ENCODE results near the gene OTULIN.

DNA sequence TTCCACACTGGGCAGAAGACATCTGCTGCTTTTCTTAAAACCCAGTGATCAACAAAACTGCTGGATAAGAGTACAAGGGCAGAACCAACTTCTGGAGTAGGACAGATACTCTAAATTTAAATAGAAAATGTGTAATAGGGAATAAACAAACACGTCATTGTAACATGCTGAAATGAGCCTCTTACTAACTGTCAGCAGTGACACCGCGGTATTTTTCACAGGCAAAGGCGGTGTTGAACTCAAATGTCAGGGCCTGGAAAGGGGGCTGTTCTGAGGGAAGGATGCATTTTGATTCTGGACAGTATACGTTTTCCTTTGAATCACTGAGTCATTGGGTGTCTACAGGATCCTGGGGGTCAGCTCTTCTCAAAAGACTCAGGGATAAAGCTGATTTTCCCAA is 73.5 kb downstream of the OTULIN start:
- TF ChIP-seq SMC3 (IDR thresholded peaks at IDR 0.05; ENCODE audit: low read depth, low read length): no peak
- no peak for TF ChIP-seq MEF2A (IDR thresholded peaks at IDR 0.05; ENCODE audit: borderline replicate concordance, low read depth)
- TF ChIP-seq, protein P1, sequence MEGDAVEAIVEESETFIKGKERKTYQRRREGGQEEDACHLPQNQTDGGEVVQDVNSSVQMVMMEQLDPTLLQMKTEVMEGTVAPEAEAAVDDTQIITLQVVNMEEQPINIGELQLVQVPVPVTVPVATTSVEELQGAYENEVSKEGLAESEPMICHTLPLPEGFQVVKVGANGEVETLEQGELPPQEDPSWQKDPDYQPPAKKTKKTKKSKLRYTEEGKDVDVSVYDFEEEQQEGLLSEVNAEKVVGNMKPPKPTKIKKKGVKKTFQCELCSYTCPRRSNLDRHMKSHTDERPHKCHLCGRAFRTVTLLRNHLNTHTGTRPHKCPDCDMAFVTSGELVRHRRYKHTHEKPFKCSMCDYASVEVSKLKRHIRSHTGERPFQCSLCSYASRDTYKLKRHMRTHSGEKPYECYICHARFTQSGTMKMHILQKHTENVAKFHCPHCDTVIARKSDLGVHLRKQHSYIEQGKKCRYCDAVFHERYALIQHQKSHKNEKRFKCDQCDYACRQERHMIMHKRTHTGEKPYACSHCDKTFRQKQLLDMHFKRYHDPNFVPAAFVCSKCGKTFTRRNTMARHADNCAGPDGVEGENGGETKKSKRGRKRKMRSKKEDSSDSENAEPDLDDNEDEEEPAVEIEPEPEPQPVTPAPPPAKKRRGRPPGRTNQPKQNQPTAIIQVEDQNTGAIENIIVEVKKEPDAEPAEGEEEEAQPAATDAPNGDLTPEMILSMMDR (IDR thresholded peaks at IDR 0.05): no peak
- TF ChIP-seq MXI1 (IDR thresholded peaks at IDR 0.05; ENCODE audit: low read depth, low read length): no peak
- TF ChIP-seq, protein P2, sequence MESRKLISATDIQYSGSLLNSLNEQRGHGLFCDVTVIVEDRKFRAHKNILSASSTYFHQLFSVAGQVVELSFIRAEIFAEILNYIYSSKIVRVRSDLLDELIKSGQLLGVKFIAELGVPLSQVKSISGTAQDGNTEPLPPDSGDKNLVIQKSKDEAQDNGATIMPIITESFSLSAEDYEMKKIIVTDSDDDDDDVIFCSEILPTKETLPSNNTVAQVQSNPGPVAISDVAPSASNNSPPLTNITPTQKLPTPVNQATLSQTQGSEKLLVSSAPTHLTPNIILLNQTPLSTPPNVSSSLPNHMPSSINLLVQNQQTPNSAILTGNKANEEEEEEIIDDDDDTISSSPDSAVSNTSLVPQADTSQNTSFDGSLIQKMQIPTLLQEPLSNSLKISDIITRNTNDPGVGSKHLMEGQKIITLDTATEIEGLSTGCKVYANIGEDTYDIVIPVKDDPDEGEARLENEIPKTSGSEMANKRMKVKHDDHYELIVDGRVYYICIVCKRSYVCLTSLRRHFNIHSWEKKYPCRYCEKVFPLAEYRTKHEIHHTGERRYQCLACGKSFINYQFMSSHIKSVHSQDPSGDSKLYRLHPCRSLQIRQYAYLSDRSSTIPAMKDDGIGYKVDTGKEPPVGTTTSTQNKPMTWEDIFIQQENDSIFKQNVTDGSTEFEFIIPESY (IDR thresholded peaks at IDR 0.05; ENCODE audit: borderline replicate concordance, low read depth): no peak
- TF ChIP-seq GABPA (IDR thresholded peaks at IDR 0.05; ENCODE audit: low read depth): no peak
- no peak for TF ChIP-seq RFX5 (IDR thresholded peaks at IDR 0.05; ENCODE audit: low read length)
- TF ChIP-seq RCOR1 (IDR thresholded peaks at IDR 0.05; ENCODE audit: low read length): no peak
- TF ChIP-seq FOSL2 (IDR thresholded peaks at IDR 0.05; ENCODE audit: borderline replicate concordance, low read depth): no peak
- no peak for TF ChIP-seq YY1 (IDR thresholded peaks at IDR 0.05; ENCODE audit: low read depth)
- TF ChIP-seq, protein P3, sequence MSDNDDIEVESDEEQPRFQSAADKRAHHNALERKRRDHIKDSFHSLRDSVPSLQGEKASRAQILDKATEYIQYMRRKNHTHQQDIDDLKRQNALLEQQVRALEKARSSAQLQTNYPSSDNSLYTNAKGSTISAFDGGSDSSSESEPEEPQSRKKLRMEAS (IDR thresholded peaks at IDR 0.05; ENCODE audit: low read depth): no peak
- TF ChIP-seq EP300 (IDR thresholded peaks at IDR 0.05; ENCODE audit: borderline replicate concordance in 1 of 2, low read depth in 1 of 2, low read length in 1 of 2): no peak
- TF ChIP-seq, protein P4, sequence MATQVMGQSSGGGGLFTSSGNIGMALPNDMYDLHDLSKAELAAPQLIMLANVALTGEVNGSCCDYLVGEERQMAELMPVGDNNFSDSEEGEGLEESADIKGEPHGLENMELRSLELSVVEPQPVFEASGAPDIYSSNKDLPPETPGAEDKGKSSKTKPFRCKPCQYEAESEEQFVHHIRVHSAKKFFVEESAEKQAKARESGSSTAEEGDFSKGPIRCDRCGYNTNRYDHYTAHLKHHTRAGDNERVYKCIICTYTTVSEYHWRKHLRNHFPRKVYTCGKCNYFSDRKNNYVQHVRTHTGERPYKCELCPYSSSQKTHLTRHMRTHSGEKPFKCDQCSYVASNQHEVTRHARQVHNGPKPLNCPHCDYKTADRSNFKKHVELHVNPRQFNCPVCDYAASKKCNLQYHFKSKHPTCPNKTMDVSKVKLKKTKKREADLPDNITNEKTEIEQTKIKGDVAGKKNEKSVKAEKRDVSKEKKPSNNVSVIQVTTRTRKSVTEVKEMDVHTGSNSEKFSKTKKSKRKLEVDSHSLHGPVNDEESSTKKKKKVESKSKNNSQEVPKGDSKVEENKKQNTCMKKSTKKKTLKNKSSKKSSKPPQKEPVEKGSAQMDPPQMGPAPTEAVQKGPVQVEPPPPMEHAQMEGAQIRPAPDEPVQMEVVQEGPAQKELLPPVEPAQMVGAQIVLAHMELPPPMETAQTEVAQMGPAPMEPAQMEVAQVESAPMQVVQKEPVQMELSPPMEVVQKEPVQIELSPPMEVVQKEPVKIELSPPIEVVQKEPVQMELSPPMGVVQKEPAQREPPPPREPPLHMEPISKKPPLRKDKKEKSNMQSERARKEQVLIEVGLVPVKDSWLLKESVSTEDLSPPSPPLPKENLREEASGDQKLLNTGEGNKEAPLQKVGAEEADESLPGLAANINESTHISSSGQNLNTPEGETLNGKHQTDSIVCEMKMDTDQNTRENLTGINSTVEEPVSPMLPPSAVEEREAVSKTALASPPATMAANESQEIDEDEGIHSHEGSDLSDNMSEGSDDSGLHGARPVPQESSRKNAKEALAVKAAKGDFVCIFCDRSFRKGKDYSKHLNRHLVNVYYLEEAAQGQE (IDR thresholded peaks at IDR 0.05; ENCODE audit: low read depth, low read length): no peak

Data from SK-N-SH (cell line).